DOHH2 (cell line): ENCODE results near the gene ABLIM2.
A peak's percentile ranks its signal among the peaks of the same experiment; 100 is the strongest.

ENCODE experiments used
- H3F3A ChIP-seq: fragments of 200-600 bp; sonication (generic), shearing (Covaris generic); 2 replicates; pipeline ENCODE4 v1.6.0; 2016; ENCODE audit warnings: antibody characterized with exemption, mild to moderate bottlenecking; ENCODE audit not compliant: control insufficient read depth, insufficient read depth
- H3K27ac ChIP-seq: fragments of 200-600 bp; sonication (generic); 2 replicates; pipeline ENCODE4 v1.5.1; 2014; ENCODE audit warnings: low read depth, mild to moderate bottlenecking, low read length, moderate library complexity
- H3K27me3 ChIP-seq: fragments of 200-600 bp; sonication (generic); 2 replicates; pipeline ENCODE4 v1.6.1; 2014; ENCODE audit warnings: mild to moderate bottlenecking, low read length, mixed read lengths; ENCODE audit not compliant: control insufficient read depth
- H3K36me3 ChIP-seq: fragments of 200-600 bp; sonication (generic); 2 replicates; pipeline ENCODE4 v1.6.1; 2014; ENCODE audit warnings: mild to moderate bottlenecking, low read length, moderate library complexity, mixed read lengths; ENCODE audit not compliant: control insufficient read depth
- H3K4me1 ChIP-seq: fragments of 200-600 bp; sonication (generic); 2 replicates; pipeline ENCODE4 v1.6.1; 2014; ENCODE audit warnings: mild to moderate bottlenecking, low read length, mixed read lengths; ENCODE audit not compliant: control insufficient read depth
- H3K4me2 ChIP-seq: fragments of 200-600 bp; sonication (generic); 2 replicates; pipeline ENCODE4 v1.6.0; 2014; ENCODE audit warnings: mild to moderate bottlenecking, low read length, moderate library complexity
- H3K4me3 ChIP-seq: fragments of 200-600 bp; sonication (generic); 2 replicates; pipeline ENCODE4 v1.5.1; 2014; ENCODE audit warnings: mild to moderate bottlenecking, low read length, mixed read lengths
- H3K79me2 ChIP-seq: fragments of 200-600 bp; sonication (generic); 2 replicates; pipeline ENCODE4 v1.6.1; 2014; ENCODE audit warnings: mild to moderate bottlenecking, low read length, mixed read lengths; ENCODE audit not compliant: control insufficient read depth
- H3K9me2 ChIP-seq: fragments of 200-600 bp; sonication (generic); replicated peaks from 2 replicates; pipeline ENCODE4 v1.6.1; 2014; ENCODE audit warnings: mild to moderate bottlenecking, low read length, mixed read lengths; ENCODE audit not compliant: control insufficient read depth
- H3K9me3 ChIP-seq: fragments of 200-600 bp; sonication (generic); 2 replicates; pipeline ENCODE4 v1.6.1; 2014; ENCODE audit warnings: antibody characterized with exemption, low read length, mixed read lengths; ENCODE audit not compliant: control insufficient read depth, insufficient read depth
- H4K20me1 ChIP-seq: fragments of 200-600 bp; sonication (generic); 2 replicates; pipeline ENCODE4 v1.6.0; 2014; ENCODE audit warnings: low read depth, mild to moderate bottlenecking, antibody characterized with exemption, low read length, moderate library complexity; ENCODE audit not compliant: control insufficient read depth, insufficient read depth
- EZH2phosphoT487 ChIP-seq: fragments of 200-600 bp; sonication (generic); IDR thresholded peaks from 2 replicates; pipeline ENCODE4 v1.6.1; 2017; ENCODE audit warnings: borderline replicate concordance, mild to moderate bottlenecking, antibody characterized with exemption, low read length, moderate library complexity, mixed read lengths
- TF ChIP-seq, protein P1 (sequence below): fragments of 200-600 bp; sonication (generic); IDR thresholded peaks from one replicate; pipeline ENCODE4 v1.5.1; 2014; ENCODE audit warnings: antibody characterized with exemption, mild to moderate bottlenecking, low read depth, low read length; ENCODE audit not compliant: poor library complexity, severe bottlenecking

Gene ABLIM2

DNA sequence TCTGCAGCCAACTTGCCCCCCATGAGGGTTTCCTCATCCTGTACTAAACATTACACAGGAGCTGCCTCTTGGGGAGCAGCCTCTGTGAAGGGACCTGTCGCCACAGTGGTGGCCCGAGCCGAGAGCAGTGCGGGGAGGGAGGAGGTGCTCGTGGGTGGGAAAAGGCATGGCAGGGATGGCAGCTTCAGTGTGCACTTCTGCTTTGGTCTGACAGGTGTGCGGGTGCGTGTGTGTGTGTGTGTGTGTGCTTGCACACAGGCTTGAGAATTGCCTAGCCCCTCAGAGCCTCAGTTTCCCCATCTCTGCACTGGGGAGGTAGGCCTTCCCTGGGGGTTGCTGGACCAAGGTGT lies 44.4 kb upstream of the ABLIM2 start:
- Histone ChIP-seq H3K36me3 (peaks cover 53% of the 10 kb centered on the region), H3K4me2 (peak overlapping the region; percentile 88), H3F3A (peaks cover 26% of the 10 kb centered on the region), H3K27me3 (no peaks in the 10 kb centered on the region), H3K4me1 (peaks cover 85% of the 10 kb centered on the region), H3K9me3 (no peaks in the 10 kb centered on the region), H3K4me3 (peak overlapping the region; percentile 81), H3K27ac (peak overlapping the region; percentile 94), H3K79me2 (peaks cover 44% of the 10 kb centered on the region), H3K9me2 (no peaks in the 10 kb centered on the region), H4K20me1 (no peaks in the 10 kb centered on the region)
- TF ChIP-seq, protein P1, sequence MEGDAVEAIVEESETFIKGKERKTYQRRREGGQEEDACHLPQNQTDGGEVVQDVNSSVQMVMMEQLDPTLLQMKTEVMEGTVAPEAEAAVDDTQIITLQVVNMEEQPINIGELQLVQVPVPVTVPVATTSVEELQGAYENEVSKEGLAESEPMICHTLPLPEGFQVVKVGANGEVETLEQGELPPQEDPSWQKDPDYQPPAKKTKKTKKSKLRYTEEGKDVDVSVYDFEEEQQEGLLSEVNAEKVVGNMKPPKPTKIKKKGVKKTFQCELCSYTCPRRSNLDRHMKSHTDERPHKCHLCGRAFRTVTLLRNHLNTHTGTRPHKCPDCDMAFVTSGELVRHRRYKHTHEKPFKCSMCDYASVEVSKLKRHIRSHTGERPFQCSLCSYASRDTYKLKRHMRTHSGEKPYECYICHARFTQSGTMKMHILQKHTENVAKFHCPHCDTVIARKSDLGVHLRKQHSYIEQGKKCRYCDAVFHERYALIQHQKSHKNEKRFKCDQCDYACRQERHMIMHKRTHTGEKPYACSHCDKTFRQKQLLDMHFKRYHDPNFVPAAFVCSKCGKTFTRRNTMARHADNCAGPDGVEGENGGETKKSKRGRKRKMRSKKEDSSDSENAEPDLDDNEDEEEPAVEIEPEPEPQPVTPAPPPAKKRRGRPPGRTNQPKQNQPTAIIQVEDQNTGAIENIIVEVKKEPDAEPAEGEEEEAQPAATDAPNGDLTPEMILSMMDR: no peak
- no peak for TF ChIP-seq EZH2phosphoT487

GRCh38 chr4:8202108-8203051 lies 43.8 kb upstream of the ABLIM2 start:
- TF ChIP-seq, protein P1: no peak
- TF ChIP-seq EZH2phosphoT487: no peak
- H3K4me1 ChIP-seq: peaks cover 91% of the 10 kb centered on the region
- no peaks in the 10 kb centered on the region for H4K20me1 ChIP-seq
- H3K4me2 ChIP-seq: peak overlapping the region; percentile 88
- peak overlapping the region; percentile 81 for H3K4me3 ChIP-seq
- peak overlapping the region; percentile 94 for H3K27ac ChIP-seq
- peaks cover 26% of the 10 kb centered on the region for H3F3A ChIP-seq
- H3K36me3 ChIP-seq: peaks cover 47% of the 10 kb centered on the region
- no peaks in the 10 kb centered on the region for H3K9me2 ChIP-seq
- H3K27me3 ChIP-seq: no peaks in the 10 kb centered on the region
- peaks cover 44% of the 10 kb centered on the region for H3K79me2 ChIP-seq
- no peaks in the 10 kb centered on the region for H3K9me3 ChIP-seq

- Histone ChIP-seq H3F3A (peaks cover 17% of the 10 kb centered on the region), H3K9me2 (no peaks in the 10 kb centered on the region), H3K4me3 (peak overlapping the region; percentile 81), H3K9me3 (no peaks in the 10 kb centered on the region), H3K36me3 (peaks cover 38% of the 10 kb centered on the region), H3K27ac (peak overlapping the region; percentile 94), H3K79me2 (peaks cover 44% of the 10 kb centered on the region), H3K27me3 (no peaks in the 10 kb centered on the region), H4K20me1 (no peaks in the 10 kb centered on the region), H3K4me1 (peaks cover 95% of the 10 kb centered on the region), H3K4me2 (peak overlapping the region; percentile 88)
- no peak for TF ChIP-seq EZH2phosphoT487
- TF ChIP-seq, protein P1: no peak
Measured at GRCh38 chr4:8201321-8201781, 42.7 kb upstream of the ABLIM2 start.
